22Rv1 (cell line): Measurements from ENCODE around the gene GDF9.
"Not testable (repeated sequence)": the region's sequence is repeated elsewhere in the genome, so short reads cannot be mapped to it uniquely, and the experiment has no call there.

Experiments
- ZFX ChIP-seq: fragments of 450-650 bp; IDR thresholded peaks from 2 replicates; pipeline ENCODE4 v1.6.1; 2017; ENCODE audit warnings: antibody characterized with exemption, borderline replicate concordance
- TF ChIP-seq, protein P1 (sequence below): fragments of 450-650 bp; IDR thresholded peaks from 2 replicates; pipeline ENCODE4 v1.5.1; 2017; ENCODE audit warnings: mild to moderate bottlenecking

DNA sequence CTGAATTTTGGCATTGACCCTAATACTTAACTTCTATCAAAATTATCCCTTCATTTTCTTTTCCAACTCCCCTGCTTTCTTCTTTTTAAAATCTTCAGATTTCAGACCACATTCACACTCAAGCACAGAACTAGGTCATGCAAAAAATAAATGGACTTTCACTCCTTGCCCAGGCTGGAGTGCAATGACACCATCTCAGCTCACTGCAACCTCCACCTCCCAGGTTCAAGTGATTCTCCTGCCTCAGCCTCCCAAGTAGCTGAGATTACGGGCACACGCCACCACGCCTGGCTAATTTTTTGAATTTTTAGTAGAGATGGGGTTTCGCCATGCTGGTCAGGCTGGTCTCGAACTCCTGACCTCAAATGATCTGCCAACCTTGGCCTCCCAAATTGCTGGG lies 11.3 kb downstream of the GDF9 start:
- TF ChIP-seq, protein P1, sequence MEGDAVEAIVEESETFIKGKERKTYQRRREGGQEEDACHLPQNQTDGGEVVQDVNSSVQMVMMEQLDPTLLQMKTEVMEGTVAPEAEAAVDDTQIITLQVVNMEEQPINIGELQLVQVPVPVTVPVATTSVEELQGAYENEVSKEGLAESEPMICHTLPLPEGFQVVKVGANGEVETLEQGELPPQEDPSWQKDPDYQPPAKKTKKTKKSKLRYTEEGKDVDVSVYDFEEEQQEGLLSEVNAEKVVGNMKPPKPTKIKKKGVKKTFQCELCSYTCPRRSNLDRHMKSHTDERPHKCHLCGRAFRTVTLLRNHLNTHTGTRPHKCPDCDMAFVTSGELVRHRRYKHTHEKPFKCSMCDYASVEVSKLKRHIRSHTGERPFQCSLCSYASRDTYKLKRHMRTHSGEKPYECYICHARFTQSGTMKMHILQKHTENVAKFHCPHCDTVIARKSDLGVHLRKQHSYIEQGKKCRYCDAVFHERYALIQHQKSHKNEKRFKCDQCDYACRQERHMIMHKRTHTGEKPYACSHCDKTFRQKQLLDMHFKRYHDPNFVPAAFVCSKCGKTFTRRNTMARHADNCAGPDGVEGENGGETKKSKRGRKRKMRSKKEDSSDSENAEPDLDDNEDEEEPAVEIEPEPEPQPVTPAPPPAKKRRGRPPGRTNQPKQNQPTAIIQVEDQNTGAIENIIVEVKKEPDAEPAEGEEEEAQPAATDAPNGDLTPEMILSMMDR = not testable (repeated sequence)
- TF ChIP-seq ZFX = not testable (repeated sequence)
